ENCODE measurements around the gene BCAS3. TPM values are rescaled to one million over a fixed set of nuclear protein-coding genes. Genes with fewer than 3 reads are reported as not detected.

The BCAS3 gene
- total and polyA plus RNA-seq, 2 donors (not counting 1 experiment from before 2014, with no cell fraction given): 13.9 to 73.4 TPM

DNA sequence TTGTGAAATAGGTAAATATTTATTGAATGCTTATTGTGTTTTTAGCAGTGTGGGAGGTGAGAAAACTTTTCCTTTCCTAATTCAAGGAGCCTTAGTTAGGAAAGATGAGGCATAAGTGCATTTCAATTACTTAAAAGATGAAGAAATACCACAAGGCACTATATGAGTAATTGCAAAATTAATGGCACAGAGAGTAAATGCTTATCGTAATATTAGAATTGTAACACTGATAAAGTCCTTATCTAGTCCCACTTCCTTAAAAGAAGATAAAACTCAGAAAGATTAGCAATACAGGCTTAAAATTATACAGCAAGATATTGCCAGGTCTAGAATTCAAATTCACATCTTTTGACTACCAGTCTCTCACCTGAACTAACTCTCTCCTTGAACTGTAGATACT, 489.4 kb downstream of the BCAS3 start:
- Histone ChIP-seq H2AFZ (ENCODE audit: insufficient read depth, low read depth, low read length, poor library complexity, severe bottlenecking) (no peak overlapping the region), H3K79me2 (ENCODE audit: control insufficient read depth, insufficient read depth, low read length) (no peaks in the 10 kb centered on the region), H3K4me1 (ENCODE audit: control insufficient read depth in 2 of 2, insufficient read depth in 2 of 2, low read length in 2 of 2) (no peaks in the 10 kb centered on the region), H3K27me3 (replicated peaks in 1 of 4; ENCODE audit: control extremely low read depth in 1 of 4, control insufficient read depth in 3 of 4, insufficient read depth in 4 of 4, low read length in 3 of 4) (no peaks in the 10 kb centered on the region), H4K20me1 (ENCODE audit: control insufficient read depth, insufficient read depth, low read length, poor library complexity, severe bottlenecking) (no peaks in the 10 kb centered on the region), H3K27ac (ENCODE audit: low read length in 2 of 2) (no peak overlapping the region), H3K9ac (ENCODE audit: low read length) (no peak overlapping the region), H3K4me3 (ENCODE audit: control extremely low read depth in 1 of 5, extremely low read depth in 1 of 5, insufficient read depth in 1 of 5, low read depth in 2 of 5, low read length in 4 of 5) (no peak overlapping the region), H3K4me2 (replicated peaks; ENCODE audit: low read depth, low read length, poor library complexity, severe bottlenecking) (no peak overlapping the region), H3K9me3 (ENCODE audit: control extremely low read depth in 1 of 3, control insufficient read depth in 2 of 3, insufficient read depth in 1 of 3, low read length in 2 of 3) (peaks cover 0 to 6% (median 5%) of the 10 kb centered on the region in 3 donors), H3K36me3 (replicated peaks in 1 of 2; ENCODE audit: control extremely low read depth in 1 of 2, control insufficient read depth in 1 of 2, extremely low read depth in 1 of 2, insufficient read depth in 2 of 2, low read length in 1 of 2) (no peaks in the 10 kb centered on the region)
- H3K4me1 Mint-ChIP-seq: no peaks in the 10 kb centered on the region
- no peak for DNase-seq
- peaks cover 4% of the 10 kb centered on the region for H3K9me3 Mint-ChIP-seq (ENCODE audit: insufficient read depth)
- TF ChIP-seq, protein P1, sequence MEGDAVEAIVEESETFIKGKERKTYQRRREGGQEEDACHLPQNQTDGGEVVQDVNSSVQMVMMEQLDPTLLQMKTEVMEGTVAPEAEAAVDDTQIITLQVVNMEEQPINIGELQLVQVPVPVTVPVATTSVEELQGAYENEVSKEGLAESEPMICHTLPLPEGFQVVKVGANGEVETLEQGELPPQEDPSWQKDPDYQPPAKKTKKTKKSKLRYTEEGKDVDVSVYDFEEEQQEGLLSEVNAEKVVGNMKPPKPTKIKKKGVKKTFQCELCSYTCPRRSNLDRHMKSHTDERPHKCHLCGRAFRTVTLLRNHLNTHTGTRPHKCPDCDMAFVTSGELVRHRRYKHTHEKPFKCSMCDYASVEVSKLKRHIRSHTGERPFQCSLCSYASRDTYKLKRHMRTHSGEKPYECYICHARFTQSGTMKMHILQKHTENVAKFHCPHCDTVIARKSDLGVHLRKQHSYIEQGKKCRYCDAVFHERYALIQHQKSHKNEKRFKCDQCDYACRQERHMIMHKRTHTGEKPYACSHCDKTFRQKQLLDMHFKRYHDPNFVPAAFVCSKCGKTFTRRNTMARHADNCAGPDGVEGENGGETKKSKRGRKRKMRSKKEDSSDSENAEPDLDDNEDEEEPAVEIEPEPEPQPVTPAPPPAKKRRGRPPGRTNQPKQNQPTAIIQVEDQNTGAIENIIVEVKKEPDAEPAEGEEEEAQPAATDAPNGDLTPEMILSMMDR (IDR thresholded peaks at IDR 0.05): no peak
- no peak for TF ChIP-seq EZH2 (IDR thresholded peaks at IDR 0.05; ENCODE audit: borderline replicate concordance, insufficient read depth, low read depth, low read length, poor library complexity, severe bottlenecking)
- ATAC-seq (ENCODE audit: low read depth): no peak
- CTCF ChIA-PET: no interaction called here
- H3K27ac Mint-ChIP-seq: no peak overlapping the region
- H3K27me3 Mint-ChIP-seq: no peaks in the 10 kb centered on the region
- intact Hi-C loops (cut with micrococcal nuclease): no loop called here
- POLR2A ChIA-PET: no interaction called here
- no peak overlapping the region for H3K4me3 Mint-ChIP-seq
- WGBS (ENCODE audit: insufficient coverage): no CpG with 5 or more reads among the region's 1 CpG

DNA sequence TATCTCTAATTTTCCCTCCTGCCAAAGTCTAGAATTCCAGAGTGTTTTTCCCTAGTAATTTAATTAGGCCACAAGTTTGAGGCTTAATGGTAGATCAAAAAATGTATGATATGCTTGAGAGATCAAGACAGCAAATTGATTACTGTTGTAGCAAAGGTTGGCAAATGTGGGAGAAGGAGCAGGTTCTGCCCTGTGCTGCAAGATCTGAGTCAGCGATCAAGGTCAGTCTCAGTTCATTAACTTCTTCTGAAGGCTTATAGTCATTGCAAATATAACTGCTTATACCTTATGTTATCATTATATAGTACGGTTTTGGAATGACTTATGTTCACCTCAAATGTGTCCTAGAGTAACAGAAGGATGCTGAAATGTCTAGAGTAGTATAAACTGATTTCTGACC, 490.9 kb downstream of the BCAS3 start:
- ChIA-PET CTCF (no interaction called here), POLR2A (no interaction called here)
- Histone ChIP-seq H3K36me3 (replicated peaks in 1 of 2; ENCODE audit: control extremely low read depth in 1 of 2, control insufficient read depth in 1 of 2, extremely low read depth in 1 of 2, insufficient read depth in 2 of 2, low read length in 1 of 2) (no peaks in the 10 kb centered on the region), H3K4me3 (ENCODE audit: control extremely low read depth in 1 of 5, extremely low read depth in 1 of 5, insufficient read depth in 1 of 5, low read depth in 2 of 5, low read length in 4 of 5) (no peak overlapping the region), H4K20me1 (ENCODE audit: control insufficient read depth, insufficient read depth, low read length, poor library complexity, severe bottlenecking) (no peaks in the 10 kb centered on the region), H3K4me1 (ENCODE audit: control insufficient read depth in 2 of 2, insufficient read depth in 2 of 2, low read length in 2 of 2) (no peaks in the 10 kb centered on the region), H3K4me2 (replicated peaks; ENCODE audit: low read depth, low read length, poor library complexity, severe bottlenecking) (no peak overlapping the region), H2AFZ (ENCODE audit: insufficient read depth, low read depth, low read length, poor library complexity, severe bottlenecking) (no peak overlapping the region), H3K27ac (ENCODE audit: low read length in 2 of 2) (no peak overlapping the region), H3K79me2 (ENCODE audit: control insufficient read depth, insufficient read depth, low read length) (no peaks in the 10 kb centered on the region), H3K27me3 (replicated peaks in 1 of 4; ENCODE audit: control extremely low read depth in 1 of 4, control insufficient read depth in 3 of 4, insufficient read depth in 4 of 4, low read length in 3 of 4) (no peaks in the 10 kb centered on the region), H3K9ac (ENCODE audit: low read length) (no peak overlapping the region), H3K9me3 (ENCODE audit: control extremely low read depth in 1 of 3, control insufficient read depth in 2 of 3, insufficient read depth in 1 of 3, low read length in 2 of 3) (peaks cover 0 to 6% (median 5%) of the 10 kb centered on the region in 3 donors)
- no peak overlapping the region for H3K27ac Mint-ChIP-seq
- no peak for TF ChIP-seq EZH2 (IDR thresholded peaks at IDR 0.05; ENCODE audit: borderline replicate concordance, insufficient read depth, low read depth, low read length, poor library complexity, severe bottlenecking)
- intact Hi-C loops (cut with micrococcal nuclease): no loop called here
- H3K27me3 Mint-ChIP-seq: no peaks in the 10 kb centered on the region
- peaks cover 4% of the 10 kb centered on the region for H3K9me3 Mint-ChIP-seq (ENCODE audit: insufficient read depth)
- no peaks in the 10 kb centered on the region for H3K4me1 Mint-ChIP-seq
- WGBS (ENCODE audit: insufficient coverage): no CpG with 5 or more reads among the region's 2 CpGs
- H3K4me3 Mint-ChIP-seq: no peak overlapping the region
- ATAC-seq (ENCODE audit: low read depth): no peak
- no peak for DNase-seq
